Activated T-cell treated with anti-CD3 and anti-CD28 coated beads, Interleukin-2, amount 50 U/mL, for 72 hours (primary cell): ENCODE data around the gene MYO5A. TPM values are rescaled to one million over a fixed set of nuclear protein-coding genes. Genes with fewer than 3 reads are reported as not detected.

Experiments used
- ATAC-seq, 2 donors: fragments of 150-1000 bp; cut with Tn5 transposase; replicated peaks in 1 of 2; 2 replicates each; pipeline ENCODE4 v1.10.0; 2021; ENCODE audit warnings: moderate library complexity in 2 of 2, mild to moderate bottlenecking in 1 of 2
- DNase-seq, 2 donors: peaks; one replicate each; pipeline ENCODE4 v3.0.0; 2021 to 2022; ENCODE audit warnings: mixed read lengths in 1 of 2
- H3K27ac Mint-ChIP-seq: one replicate; pipeline ENCODE4 v1.8.0; 2022; ENCODE audit warnings: mild to moderate bottlenecking, moderate library complexity, mixed read lengths
- H3K27me3 Mint-ChIP-seq: one replicate; pipeline ENCODE4 v1.8.0; 2022; ENCODE audit warnings: low read depth, mixed read lengths
- H3K36me3 Mint-ChIP-seq, 2 donors: one replicate each; pipeline ENCODE4 v1.8.0; 2022; ENCODE audit warnings: mixed read lengths in 2 of 2, mild to moderate bottlenecking in 1 of 2; ENCODE audit not compliant: insufficient read depth in 2 of 2
- H3K4me1 Mint-ChIP-seq: one replicate; pipeline ENCODE4 v1.8.0; 2022; ENCODE audit warnings: low read depth, mixed read lengths
- H3K4me3 Mint-ChIP-seq, 2 donors: one replicate each; pipeline ENCODE4 v1.8.0; 2022; ENCODE audit warnings: mild to moderate bottlenecking in 2 of 2, mixed read lengths in 2 of 2, moderate library complexity in 2 of 2
- H3K9me3 Mint-ChIP-seq, 2 donors: one replicate each; pipeline ENCODE4 v1.8.0; 2022; ENCODE audit warnings: mixed read lengths in 2 of 2
- total RNA-seq, 2 donors: library from RNA; stranded (reverse); gene quantifications; one replicate each; pipeline ENCODE4 v1.2.3, GENCODE V29; 2022

The MYO5A gene
- total RNA-seq, 2 donors from 2014 or later = 29.6 to 37.2 TPM

GRCh38 chr15:52351206-52351908, 177.3 kb downstream of the MYO5A start:
- H3K9me3 Mint-ChIP-seq = no peaks in the 10 kb centered on the region
- H3K4me3 Mint-ChIP-seq = no peak overlapping the region
- ATAC-seq (no peak), DNase-seq (no peak)
- H3K36me3 Mint-ChIP-seq = peaks cover 0 to 4% of the 10 kb centered on the region in 2 donors
- H3K27me3 Mint-ChIP-seq = no peaks in the 10 kb centered on the region
- H3K27ac Mint-ChIP-seq = no peak overlapping the region
- no peaks in the 10 kb centered on the region for H3K4me1 Mint-ChIP-seq

DNA sequence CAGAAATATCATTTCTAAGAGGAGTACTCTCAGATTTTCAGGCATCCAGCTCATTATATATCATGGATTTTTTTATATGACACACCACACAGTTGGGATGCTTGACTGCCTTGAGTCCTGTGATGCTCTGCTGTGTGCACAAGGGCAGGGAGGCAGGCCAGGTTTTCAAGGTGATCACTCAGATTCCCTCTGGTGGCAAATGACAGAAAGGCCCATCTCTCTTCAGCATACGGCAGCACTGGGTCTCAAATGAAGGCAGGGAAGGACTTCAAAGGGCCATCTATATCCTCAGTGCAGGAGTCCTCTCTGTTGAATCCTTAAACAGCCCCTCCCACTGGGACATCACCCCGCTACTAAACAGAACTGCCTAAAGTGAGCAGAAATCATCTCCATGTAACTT, 178.3 kb downstream of the MYO5A start:
- ATAC-seq = no peak
- Mint-ChIP-seq H3K4me1 (no peaks in the 10 kb centered on the region), H3K9me3 (no peaks in the 10 kb centered on the region), H3K27ac (no peak overlapping the region), H3K27me3 (no peaks in the 10 kb centered on the region), H3K4me3 (no peak overlapping the region), H3K36me3 (peaks cover 0 to 5% of the 10 kb centered on the region in 2 donors)
- no peak for DNase-seq

- DNase-seq = no peak
- no peaks in the 10 kb centered on the region for H3K27me3 Mint-ChIP-seq
- peaks cover 0 to 5% of the 10 kb centered on the region in 2 donors for H3K36me3 Mint-ChIP-seq
- H3K27ac Mint-ChIP-seq = no peak overlapping the region
- no peak for ATAC-seq
- no peak overlapping the region for H3K4me3 Mint-ChIP-seq
- no peaks in the 10 kb centered on the region for H3K9me3 Mint-ChIP-seq
- no peaks in the 10 kb centered on the region for H3K4me1 Mint-ChIP-seq
Observed at GRCh38 chr15:52349052-52349700, 179.5 kb downstream of the MYO5A start.

- H3K36me3 Mint-ChIP-seq = peaks cover 0 to 5% of the 10 kb centered on the region in 2 donors
- no peaks in the 10 kb centered on the region for H3K27me3 Mint-ChIP-seq
- H3K27ac Mint-ChIP-seq = no peak overlapping the region
Observed at GRCh38 chr15:52348056-52348745, 180.5 kb downstream of the MYO5A start.

GRCh38 chr15:52344592-52344991, 184.1 kb downstream of the MYO5A start:
- DNase-seq (no peak), ATAC-seq (no peak)
- Mint-ChIP-seq H3K4me3 (no peak overlapping the region), H3K9me3 (no peaks in the 10 kb centered on the region), H3K4me1 (no peaks in the 10 kb centered on the region), H3K27me3 (no peaks in the 10 kb centered on the region), H3K36me3 (peaks cover 0 to 1% of the 10 kb centered on the region in 2 donors), H3K27ac (peak overlapping the region; percentile 12)

More at GRCh38 chr15:52348056-52348745, 180.5 kb downstream of the MYO5A start:
- H3K9me3 Mint-ChIP-seq = no peaks in the 10 kb centered on the region
- H3K4me3 Mint-ChIP-seq = no peak overlapping the region
- H3K4me1 Mint-ChIP-seq = no peaks in the 10 kb centered on the region
- no peak for ATAC-seq
- no peak for DNase-seq

DNA sequence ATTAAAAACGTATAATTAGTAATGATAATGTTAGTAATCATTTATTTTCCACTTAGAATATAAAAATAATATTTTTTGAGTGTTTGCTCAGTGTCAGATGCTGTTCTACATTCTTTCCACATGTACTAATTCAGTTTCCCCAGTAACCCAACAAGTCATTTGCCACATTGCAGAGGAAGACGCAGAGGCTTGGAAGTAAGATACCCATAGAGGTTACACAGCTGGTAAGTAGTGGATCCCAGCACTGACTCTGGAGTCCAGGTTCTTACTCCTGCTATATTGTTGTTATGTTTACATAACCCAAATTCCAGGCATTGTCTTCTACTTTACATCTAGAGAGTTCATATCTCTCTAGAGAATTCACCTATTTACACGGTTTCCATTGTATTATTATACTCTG, 184.8 kb downstream of the MYO5A start:
- DNase-seq (no peak), ATAC-seq (no peak)
- Mint-ChIP-seq H3K27ac (peak overlapping the region; percentile 12), H3K27me3 (no peaks in the 10 kb centered on the region), H3K9me3 (no peaks in the 10 kb centered on the region), H3K4me1 (no peaks in the 10 kb centered on the region), H3K36me3 (peaks cover 0 to 1% of the 10 kb centered on the region in 2 donors), H3K4me3 (no peak overlapping the region)

DNA sequence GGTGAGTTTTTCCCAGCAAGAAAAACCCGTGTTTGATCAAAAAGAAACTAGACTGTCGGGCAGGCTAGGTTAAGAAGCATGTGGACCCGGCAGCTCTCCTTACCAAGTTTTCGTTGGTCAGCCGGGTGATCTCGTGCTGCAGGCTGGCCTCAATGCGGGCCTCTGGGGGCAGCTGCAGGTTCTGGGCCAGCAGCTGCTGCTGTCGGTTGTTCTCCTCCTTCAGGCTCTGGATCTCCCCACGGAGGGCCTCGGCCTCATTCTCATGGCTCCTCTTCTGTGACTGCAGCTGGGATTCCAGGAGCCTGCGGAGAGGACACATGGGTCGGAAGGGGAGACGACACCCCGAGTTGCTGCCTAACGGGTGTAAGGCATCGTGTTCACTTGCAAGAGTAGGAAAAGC, 188.6 kb downstream of the MYO5A start:
- no peak for ATAC-seq
- no peak overlapping the region for H3K4me3 Mint-ChIP-seq
- no peak for DNase-seq
- no peaks in the 10 kb centered on the region for H3K36me3 Mint-ChIP-seq
- peaks cover 9% of the 10 kb centered on the region for H3K4me1 Mint-ChIP-seq
- H3K27ac Mint-ChIP-seq = no peak overlapping the region
- H3K9me3 Mint-ChIP-seq = no peaks in the 10 kb centered on the region
- H3K27me3 Mint-ChIP-seq = no peaks in the 10 kb centered on the region

GRCh38 chr15:52338891-52339290, 189.8 kb downstream of the MYO5A start:
- Mint-ChIP-seq H3K9me3 (no peaks in the 10 kb centered on the region), H3K4me1 (peaks cover 9% of the 10 kb centered on the region), H3K27me3 (no peaks in the 10 kb centered on the region), H3K36me3 (no peaks in the 10 kb centered on the region), H3K27ac (no peak overlapping the region), H3K4me3 (no peak overlapping the region)
- DNase-seq (no peak), ATAC-seq (no peak)

DNA sequence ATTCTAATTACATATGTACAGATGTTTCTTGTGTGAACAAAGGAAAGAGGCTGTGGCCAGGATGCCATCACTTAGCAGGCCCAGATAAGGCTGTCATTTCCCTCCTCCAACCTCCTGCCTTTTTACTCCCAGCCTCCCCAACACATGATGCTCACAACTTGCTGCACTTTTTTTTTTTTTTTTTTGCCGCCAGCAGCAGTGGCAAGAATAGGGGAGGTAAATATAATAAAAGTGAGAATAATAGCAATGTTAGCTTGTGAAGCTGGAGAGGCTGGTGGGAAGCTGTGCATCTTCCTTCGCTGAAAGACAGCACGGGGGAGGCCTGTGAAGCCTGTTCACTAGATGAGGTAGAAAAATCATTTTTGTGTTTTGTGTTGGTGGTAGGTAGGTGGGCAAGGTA, 190.6 kb downstream of the MYO5A start:
- Mint-ChIP-seq H3K27ac (no peak overlapping the region), H3K9me3 (no peaks in the 10 kb centered on the region), H3K36me3 (no peaks in the 10 kb centered on the region), H3K27me3 (no peaks in the 10 kb centered on the region), H3K4me3 (no peak overlapping the region), H3K4me1 (peaks cover 11% of the 10 kb centered on the region)
- no peak for DNase-seq
- ATAC-seq = no peak

- Mint-ChIP-seq H3K27ac (peak overlapping the region; percentile 25), H3K36me3 (no peaks in the 10 kb centered on the region), H3K4me1 (peaks cover 18% of the 10 kb centered on the region), H3K27me3 (no peaks in the 10 kb centered on the region), H3K4me3 (no peak overlapping the region), H3K9me3 (no peaks in the 10 kb centered on the region)
- DNase-seq = no peak
- ATAC-seq = no peak
Observed at GRCh38 chr15:52337198-52337853, 191.4 kb downstream of the MYO5A start.

DNA sequence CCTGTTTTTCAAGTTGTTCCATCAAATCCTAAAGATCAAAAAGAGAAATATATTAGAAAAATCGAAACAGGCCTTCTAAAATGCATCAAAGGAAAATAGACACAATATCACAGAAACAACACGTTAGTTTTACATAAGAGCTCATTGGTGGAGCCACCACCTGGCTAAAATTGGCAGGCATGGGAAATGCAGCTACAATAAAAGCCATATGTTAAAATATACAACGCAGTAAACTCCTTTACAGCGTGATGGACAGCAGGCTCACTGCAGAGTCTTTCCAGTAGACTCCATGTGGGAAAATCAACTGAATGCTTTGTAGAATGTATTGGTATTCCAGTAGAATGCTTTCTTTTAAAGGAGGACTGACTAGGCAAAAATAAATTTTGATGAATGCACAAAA, 192.2 kb downstream of the MYO5A start:
- Mint-ChIP-seq H3K27me3 (no peaks in the 10 kb centered on the region), H3K4me1 (peaks cover 26% of the 10 kb centered on the region), H3K36me3 (no peaks in the 10 kb centered on the region), H3K4me3 (no peak overlapping the region), H3K27ac (peak overlapping the region; percentile 25), H3K9me3 (no peaks in the 10 kb centered on the region)
- ATAC-seq = no peak
- DNase-seq = no peak

- H3K27ac Mint-ChIP-seq = no peak overlapping the region
- H3K27me3 Mint-ChIP-seq = no peaks in the 10 kb centered on the region
- no peaks in the 10 kb centered on the region for H3K9me3 Mint-ChIP-seq
- ATAC-seq (no peak), DNase-seq (no peak)
- H3K4me3 Mint-ChIP-seq = no peak overlapping the region
- no peaks in the 10 kb centered on the region for H3K36me3 Mint-ChIP-seq
- peaks cover 32% of the 10 kb centered on the region for H3K4me1 Mint-ChIP-seq
Observed at GRCh38 chr15:52334491-52335160, 194.1 kb downstream of the MYO5A start.
